TTC549 (cell line): Measurements from ENCODE around the gene CHMP6.
"Not testable (repeated sequence)": the region's sequence is repeated elsewhere in the genome, so short reads cannot be mapped to it uniquely, and the experiment has no call there.

Experiments used
- FAIRE-seq: peaks from 2 replicates; lab custom pipeline; 2012; peaks lifted over from hg19 to GRCh38; lab: Jason Lieb, UNC

The CHMP6 gene

GRCh38 chr17:81012574-81013447 is 21.2 kb downstream of the CHMP6 start:
- FAIRE-seq: no peak

- FAIRE-seq: no peak
Measured at GRCh38 chr17:81013642-81014041, 22.0 kb downstream of the CHMP6 start.

GRCh38 chr17:81015136-81015535 is 23.5 kb downstream of the CHMP6 start:
- FAIRE-seq: no peak

- FAIRE-seq: no peak
Measured at GRCh38 chr17:81016575-81016974, 24.9 kb downstream of the CHMP6 start.

- FAIRE-seq: not testable (repeated sequence)
Measured at GRCh38 chr17:81017330-81017729, 25.7 kb downstream of the CHMP6 start.

- FAIRE-seq: no peak
Measured at GRCh38 chr17:81018044-81018802, 26.6 kb downstream of the CHMP6 start.

- no peak for FAIRE-seq
Measured at GRCh38 chr17:81019563-81020442, 28.2 kb downstream of the CHMP6 start.

GRCh38 chr17:81020443-81020766 is 28.8 kb downstream of the CHMP6 start:
- no peak for FAIRE-seq

- FAIRE-seq: no peak
Measured at GRCh38 chr17:81020767-81021497, 29.3 kb downstream of the CHMP6 start.

GRCh38 chr17:81021531-81022343 is 30.1 kb downstream of the CHMP6 start:
- no peak for FAIRE-seq

GRCh38 chr17:81022344-81022676 is 30.7 kb downstream of the CHMP6 start:
- no peak for FAIRE-seq

- FAIRE-seq: no peak
Measured at GRCh38 chr17:81025065-81025740, 33.6 kb downstream of the CHMP6 start.

GRCh38 chr17:81025741-81026129 is 34.1 kb downstream of the CHMP6 start:
- no peak for FAIRE-seq

GRCh38 chr17:81026266-81027036 is 34.8 kb downstream of the CHMP6 start:
- FAIRE-seq: no peak

- FAIRE-seq: no peak
Measured at GRCh38 chr17:81027038-81027437, 35.4 kb downstream of the CHMP6 start.

- no peak for FAIRE-seq
Measured at GRCh38 chr17:81027591-81028505, 36.2 kb downstream of the CHMP6 start.

- no peak for FAIRE-seq
Measured at GRCh38 chr17:81028506-81028858, 36.8 kb downstream of the CHMP6 start.

- no peak for FAIRE-seq
Measured at GRCh38 chr17:81029859-81030258, 38.2 kb downstream of the CHMP6 start.

GRCh38 chr17:81030312-81030711 is 38.7 kb downstream of the CHMP6 start:
- FAIRE-seq: not testable (repeated sequence)
